Activated T-cell treated with anti-CD3 and anti-CD28 coated beads for 24 hours (primary cell): ENCODE measurements around the gene XRCC3.

Experiments used
- DNase-seq: peaks from one replicate; pipeline ENCODE4 v3.0.0-alpha.2; 2020; ENCODE audit warnings: low read depth

The XRCC3 gene

DNA sequence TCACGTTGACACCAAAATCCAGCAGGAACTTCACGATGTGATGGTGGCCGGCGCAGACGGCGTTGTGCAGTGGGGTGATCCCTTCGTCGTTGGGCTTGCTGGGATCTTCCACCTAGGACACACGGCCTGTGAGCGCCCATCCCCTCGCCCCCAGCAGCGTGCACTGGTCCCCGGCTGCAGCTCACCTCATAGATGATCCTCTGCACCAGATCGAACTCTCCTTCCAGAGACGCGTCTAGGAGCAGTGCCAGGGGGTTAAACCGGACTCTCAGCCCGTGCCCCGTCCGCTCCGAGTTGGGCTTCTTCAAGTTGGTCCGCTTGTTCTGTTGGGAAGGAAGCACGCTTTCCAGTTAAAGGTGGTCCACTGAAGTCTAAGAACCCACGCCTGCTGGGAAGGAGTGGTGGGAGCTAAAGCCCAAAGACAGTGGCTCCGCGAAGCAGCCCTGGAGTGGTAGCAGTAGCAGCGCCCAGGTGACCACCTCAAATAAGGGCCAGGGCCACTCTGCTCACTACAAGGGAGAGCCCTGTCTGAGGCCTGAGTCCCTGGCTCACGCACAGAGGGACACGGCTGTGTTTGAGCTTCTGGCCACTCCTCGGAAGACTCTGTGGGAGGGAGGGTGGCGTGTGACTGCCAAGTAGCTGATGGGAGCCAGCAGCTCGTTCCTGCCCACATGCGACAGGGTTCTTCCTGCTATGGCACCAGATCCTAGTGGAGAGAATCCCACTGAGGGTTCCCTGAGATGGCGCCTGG lies 23.6 kb upstream of the XRCC3 start:
- DNase-seq, result no peak

DNA sequence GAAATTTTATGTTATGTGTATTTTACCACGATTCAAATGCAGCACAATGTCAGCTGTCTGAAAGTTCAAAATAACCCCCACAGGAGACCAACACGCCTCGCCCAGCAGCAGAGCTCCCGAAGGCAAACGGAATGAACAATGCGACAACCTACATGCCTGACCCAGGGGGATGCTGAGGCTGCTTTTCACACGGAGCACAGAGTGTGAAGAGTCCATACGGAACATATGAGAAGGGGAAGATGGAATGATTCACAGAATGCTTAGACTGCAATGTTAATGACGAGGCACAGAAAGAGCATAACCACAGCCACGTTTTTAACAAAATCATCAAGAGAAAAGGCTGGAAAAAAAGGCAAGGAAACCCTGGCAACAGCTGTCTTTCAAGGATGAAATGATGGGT lies 22.9 kb upstream of the XRCC3 start:
- no peak for DNase-seq

DNA sequence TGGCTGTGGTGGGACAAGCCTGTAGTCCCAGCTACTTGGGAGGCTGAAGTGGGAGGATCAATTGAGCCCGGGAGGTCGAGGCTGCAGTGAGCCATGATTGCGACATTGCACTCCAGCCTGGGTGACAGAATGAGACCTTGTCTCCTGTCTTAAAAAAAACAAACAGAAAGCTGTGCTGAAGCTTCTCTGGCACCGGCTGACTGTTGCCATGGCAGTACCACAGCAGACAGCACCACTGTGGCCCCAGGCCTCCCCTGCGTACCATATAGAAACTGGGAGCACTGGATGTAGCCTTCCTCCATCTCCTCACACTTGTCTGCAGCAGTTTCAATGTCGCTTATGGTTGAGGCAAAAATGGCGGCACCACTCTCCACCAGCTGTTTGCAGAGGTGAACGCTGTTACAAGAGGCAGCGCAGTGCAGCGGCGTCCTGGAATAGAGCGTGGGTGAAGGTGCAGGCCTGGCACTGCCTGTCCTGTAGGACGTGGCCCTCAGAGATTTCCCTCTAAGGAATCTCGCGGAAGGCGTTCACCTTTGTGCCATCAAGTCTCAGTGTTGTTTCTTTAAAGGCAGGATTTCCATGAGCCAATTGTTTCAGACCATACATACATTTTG lies 22.3 kb upstream of the XRCC3 start:
- no peak for DNase-seq

DNA sequence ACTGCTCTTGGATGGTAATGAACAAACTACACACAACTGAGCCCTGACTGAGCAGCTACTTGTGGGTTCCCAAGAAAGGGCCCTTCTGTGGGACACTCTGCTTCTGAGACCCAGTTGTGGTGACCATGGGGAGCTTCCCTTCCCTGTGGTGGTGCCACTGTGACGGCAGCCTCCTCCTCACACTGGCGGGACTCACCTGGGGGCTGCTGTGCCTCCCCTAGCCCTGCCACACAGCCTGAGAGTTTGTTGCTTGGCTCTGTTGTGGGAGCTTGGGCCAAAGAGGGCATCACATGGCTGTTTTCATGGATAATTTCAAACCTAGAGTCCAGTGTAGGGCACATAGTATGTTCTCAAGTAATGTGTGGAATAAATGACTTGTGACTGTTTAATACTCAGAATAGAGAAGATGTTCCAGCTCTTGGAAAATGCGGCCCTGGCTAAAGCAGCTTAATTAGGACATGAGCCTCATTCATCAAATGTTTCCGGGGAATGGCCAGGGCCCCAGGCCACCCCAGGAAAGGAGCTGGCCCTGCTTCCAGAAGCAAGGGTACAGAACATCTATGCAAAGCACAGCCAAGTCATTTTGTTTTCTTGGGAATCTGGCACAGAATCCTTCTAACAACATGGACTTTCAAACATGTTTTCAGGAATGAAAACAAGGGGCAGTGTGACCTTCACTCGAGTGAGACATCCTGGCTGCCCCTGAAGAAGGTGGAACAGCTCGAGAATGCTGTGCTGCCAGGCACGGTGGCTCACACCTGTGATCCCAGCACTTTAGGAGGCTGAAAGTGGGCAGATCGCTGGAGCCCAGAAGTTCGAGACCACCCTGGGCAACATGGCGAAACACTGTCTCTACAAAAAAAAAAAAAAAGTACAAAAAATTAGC lies 21.5 kb upstream of the XRCC3 start:
- DNase-seq, result no peak

DNA sequence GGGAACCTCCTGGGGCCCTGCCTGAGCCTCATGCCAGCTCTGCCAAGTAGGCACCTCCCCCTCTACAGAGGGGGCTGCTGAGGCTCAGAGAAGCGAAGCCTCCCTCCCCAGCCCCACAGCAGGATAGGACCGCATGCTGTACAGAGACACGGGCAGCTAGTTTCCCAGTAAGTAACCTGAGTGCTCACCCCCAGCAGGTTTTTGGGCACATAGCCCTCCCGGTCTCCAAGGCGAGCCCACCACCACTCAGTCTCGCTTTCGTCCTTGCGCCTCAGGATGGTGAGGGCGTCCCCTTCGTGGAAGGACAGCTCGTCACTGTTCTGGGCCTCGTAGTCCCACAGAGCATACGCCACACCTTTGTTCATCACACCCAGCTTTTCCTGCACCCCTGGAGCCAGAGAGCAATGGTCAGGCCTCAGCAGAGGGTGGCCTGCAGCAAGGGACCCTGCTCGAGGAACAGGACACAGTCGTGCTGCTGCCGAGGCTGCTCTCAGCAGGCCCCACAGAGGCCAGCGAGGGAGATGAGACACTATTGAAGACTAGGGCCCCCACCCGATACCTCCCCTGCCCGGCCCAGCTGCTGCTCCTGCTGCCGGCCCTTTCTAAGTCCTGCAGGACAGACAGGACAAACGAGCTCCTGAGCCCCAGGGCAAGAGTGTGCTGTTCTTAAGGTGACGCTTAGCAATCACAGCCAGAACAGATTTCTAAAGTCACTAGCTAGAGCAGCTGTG lies 20.7 kb upstream of the XRCC3 start:
- no peak for DNase-seq

DNA sequence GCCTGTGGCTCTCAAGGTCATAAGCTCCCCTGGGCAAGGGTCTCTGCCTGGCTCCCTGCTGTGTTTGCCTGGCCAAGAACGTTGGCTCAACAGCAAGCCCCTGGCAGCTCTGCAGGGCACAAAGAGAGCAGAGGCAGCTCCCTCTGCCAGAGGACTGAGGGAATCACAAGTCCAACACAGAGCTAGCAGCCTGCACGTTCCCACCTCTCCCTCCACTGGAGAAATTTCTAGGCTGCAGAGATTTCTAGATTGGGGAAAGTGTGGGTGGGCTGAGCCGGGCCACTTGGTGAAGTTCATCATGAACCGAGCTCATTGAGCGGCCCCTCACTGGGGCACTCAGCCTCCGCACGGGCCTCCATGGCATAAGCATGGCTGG lies 20.2 kb upstream of the XRCC3 start:
- no peak for DNase-seq

DNA sequence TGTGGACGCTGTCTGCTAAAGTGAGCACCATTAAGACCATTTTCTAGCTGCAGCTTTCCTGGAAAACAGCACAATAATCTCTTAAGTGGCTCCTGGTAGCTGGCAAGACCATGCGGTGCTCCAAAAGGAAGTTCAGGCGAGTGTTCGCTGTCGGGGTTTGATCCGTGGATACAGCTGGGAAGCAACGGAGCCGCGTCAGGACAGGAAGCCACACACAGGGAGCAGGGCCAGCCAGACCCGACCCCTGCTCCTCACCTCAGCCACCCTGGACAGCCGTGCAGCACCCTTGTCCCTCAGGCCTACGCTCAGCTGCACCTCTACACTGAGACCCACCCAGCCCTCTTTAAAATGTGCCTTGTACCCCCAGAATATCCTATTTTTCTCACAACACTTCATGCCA lies 19.8 kb upstream of the XRCC3 start:
- no peak for DNase-seq

DNA sequence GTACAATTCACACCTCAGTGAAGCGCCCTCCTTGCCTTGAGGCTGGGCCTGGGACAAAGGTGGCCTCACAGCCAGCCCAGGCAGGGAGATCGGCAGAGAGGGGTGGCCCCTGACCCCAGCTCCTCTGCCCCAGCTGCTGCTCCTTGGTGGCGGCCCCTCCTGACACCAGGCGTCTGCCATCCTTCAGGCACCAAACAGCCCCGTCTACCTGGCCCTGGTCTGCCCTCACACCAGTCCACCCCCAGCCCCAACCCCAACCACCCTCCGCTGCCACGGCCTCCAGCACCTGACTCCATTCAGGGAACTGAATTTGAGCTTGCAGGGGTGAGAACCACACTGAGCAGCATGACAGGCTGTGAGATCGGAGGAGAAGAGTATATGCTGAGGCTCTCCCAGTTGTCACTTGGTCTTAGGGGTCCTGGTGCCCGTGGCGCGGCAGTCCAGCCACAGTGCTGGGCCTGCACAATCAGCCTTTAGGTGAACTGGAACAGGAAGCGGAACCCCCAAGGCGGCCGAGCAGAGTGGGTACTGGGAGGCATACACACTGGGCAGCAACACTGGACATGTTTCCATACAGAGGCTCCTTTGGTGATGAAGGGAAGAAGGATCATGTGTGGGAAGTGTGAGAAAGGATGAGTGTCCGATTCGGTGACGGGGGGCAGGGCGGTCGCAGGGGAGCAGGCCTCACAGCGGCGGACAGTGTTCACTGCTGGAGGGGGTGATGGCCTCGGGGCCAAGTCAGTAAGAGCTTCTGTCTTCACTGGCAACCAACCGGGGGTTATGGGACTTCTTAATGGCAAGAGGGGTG lies 19.0 kb upstream of the XRCC3 start:
- DNase-seq, result no peak

DNA sequence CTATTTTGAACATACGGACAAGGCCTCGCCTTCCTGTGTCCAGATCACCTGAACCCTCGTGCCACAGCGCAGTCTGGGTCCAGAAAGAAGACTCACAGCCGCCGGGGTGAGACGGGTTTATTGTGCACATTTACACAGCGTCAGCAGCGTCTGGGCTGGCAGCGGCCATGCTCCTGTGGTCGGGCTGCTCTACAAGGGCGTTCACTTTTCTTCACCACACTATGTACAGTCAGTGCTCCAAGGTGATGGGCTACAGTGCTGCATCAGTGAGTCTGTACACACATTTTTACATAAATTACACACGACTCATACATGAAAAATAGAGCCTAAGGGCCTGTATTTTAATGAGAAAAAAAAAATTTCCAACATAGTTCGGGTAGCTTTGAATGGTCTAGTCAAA lies 18.4 kb upstream of the XRCC3 start:
- DNase-seq, result no peak

DNA sequence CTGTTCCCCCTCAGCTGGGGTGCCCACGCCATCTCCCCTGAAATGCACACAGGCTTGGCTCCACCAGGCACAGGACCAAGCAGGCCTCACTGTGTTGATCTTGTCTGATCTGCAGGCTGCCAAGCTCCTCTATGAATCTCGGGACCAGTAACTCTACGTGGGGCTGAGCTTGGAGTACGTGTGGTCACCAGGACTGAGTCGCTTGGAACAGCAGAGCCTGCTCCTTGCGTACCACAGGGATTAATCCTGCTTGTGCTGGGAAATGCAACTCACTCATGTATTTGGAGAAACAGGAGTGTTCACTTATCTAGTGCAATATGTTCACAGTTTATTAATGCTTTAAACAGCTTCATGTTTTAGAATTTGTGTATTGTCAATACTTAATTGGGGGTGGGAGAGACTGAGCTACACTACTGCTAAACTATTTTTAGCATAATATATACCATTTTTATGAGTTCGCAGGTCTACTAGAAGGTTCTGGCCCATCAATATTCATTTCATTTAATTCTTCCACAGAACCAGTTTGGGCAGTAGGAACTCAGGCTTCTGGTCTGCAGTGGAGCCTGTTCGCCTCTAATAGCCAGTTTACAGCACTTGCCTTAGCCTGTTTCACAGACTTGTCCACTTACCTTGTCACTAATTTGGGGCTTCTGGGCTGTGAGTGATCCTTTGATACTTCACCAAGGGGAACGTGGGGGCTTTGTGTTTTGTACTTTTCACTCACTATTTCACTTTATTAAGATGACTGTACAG lies 17.8 kb upstream of the XRCC3 start:
- DNase-seq, result no peak

DNA sequence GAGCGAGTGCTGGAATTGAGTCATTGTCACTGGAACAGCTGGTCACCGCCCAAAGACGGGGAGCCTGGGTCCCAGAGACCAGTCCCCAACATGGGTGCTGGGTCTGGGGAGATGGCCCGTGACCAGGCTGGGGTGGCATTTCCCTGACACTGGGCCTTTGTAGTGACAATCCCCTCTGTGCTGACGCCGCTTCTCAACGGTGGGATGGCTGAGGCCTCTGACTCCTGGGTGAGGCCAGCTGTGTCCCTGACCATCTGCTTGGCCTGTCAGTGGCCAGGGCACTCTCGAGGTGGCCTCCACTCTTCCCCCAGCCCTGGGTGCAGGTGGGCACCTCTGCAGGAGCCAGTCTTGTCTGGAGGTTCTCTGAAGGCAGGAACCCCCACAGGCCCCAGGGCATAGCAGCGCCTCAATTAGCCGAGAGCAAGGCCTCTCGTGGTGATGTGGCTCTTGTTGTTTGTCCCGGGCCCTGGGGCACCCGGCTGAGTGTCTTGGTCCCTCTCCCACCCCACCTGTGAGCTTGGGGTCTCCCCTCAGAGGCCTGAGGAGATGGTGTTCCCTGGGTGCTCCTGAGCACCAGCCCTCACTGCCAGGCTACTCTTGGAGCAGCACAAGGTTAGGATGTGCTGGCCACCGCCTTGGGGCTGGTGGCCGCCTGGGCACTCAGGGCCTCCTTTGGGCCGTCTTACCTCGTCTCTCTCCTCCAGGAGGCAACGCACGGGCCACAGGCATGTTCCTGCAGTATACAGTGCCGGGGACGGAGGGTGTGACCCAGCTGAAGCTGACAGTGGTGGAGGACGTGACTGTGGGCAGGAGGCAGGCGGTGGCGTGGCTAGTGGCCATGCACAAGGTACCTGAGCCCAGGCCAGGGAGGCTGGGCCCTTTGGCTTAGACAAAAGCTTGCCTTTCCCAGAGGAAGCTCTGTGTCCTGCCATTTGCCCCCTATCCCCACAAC lies 16.9 kb upstream of the XRCC3 start:
- DNase-seq, result no peak

DNA sequence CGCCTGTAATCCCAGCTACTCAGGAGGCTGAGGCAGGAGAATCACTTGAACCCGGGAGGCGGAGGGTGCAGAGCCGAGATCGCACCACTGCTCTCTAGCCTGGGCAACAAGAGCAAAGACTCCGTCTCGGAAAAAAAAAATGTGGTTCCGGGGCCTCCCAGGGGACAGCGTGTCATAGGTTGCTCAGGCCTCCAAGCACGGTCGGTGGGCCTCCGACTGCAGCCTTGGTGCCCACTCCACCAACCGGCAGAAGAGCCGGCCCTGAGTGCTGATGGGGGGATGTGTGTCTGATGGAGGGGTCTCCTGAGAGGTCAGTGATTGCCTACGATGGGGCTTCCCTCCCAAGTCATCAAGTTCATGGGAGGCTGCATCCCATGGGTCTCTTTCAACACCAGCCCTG lies 16.2 kb upstream of the XRCC3 start:
- DNase-seq, result no peak

DNA sequence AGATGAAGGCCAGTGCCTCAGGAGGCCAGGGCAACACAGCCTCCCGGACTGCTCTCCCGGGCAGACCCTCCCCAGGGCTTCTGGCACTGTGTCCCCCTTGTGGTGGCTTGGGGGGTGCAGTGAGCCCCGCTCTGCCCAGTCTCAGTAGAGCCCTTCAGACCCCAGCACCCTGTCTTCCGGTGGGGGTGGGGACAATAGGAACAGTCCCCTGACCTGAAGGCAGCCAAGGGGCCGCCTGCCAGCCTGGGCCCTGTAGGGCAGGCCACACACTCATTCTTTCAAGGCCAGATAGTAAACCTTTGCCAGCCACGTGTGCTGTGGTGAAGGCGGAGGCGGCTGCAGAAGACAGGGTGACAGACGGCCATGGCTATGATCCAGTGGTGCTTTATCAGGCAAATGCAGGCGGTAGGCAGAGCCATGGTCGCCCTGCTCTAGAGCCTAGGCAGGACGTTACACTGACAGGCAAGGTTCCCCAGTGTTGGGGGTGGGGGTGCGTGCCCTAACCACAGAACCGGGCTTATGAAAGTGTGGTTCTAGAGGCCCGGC lies 15.3 kb upstream of the XRCC3 start:
- DNase-seq, result no peak

DNA sequence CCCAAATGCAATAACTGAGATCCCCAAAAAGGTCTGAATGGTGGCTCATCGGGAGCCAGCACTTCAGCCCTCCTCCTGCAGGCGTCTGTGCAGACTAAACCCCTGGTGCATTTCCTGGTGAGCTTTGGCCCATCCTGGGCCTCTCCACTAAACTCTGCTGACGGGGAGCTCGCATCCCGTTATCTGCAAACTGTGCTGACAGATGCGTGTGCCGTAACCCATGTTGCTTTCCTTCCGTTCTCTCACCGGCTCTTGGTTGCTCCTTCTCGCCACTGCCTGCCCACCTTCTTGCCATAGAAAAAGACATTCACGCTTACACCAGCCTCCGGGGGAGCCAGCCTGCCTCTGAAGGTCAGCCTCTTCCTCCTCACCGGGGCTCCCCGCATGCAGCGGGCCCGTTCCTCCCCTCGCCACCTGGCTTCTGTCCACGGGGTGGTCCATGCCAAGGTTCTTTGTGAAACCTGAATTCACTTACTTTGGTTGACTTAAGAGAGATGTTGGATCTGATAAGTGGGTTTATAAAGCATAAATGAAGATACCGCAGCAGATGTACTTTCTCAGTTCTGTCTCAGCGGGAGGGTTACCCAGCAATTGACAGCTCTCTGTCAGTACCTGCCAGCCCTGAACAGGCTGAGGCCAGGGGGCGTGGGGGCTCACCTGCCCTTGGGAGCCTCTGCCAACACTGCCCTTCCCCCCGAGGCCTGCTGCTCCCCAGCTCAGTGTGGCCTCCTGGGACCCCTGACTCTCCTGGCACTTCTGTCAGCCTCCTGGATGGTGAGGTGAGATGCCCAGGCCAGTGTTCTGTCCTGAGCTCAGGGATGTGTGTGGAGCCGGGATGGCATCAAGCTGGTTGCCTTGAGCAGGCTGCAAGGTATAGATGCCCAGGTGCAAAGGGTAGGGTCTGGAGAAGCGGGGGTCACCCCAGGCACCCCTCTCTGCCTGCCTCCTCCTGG lies 14.5 kb upstream of the XRCC3 start:
- no peak for DNase-seq

DNA sequence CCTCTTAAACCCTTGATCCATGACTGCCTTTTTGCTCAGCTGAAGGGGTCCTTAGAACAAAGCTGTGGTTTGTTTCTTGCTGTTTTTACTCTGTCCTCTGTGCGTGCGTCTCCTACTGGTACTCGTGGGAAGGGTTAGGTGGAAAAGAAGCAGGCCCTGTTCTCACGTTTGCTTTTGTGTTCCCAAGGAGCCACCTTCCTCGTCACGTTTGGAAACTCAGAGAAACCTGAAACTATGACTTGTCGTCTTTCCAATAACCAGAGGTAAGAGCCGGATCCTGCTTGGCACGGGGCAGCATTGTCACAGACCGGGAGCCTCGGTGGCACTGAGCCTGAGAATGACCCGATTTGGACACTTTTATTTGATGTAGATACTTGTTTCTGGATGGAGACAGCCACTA lies 13.5 kb upstream of the XRCC3 start:
- no peak for DNase-seq

DNA sequence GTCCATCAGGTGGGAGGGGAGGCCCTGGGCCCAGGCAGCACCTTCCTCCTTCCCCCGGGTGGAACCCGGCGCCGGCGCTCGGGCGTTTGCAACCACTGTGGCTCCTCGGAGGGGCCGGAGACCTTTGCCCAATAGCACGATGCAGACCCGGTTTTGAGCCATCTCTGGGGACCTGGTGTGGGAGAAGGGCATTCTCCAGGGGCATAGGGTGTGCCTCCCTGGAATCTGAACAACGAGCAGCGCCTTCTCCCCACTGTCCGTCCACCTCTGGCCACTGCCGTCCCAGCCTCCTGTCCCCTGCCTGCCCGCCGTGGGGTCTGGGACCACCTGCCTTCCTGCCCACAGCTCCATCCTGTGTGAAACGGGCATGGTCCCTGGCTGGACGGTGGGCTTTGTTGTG lies 12.9 kb upstream of the XRCC3 start:
- no peak for DNase-seq

DNA sequence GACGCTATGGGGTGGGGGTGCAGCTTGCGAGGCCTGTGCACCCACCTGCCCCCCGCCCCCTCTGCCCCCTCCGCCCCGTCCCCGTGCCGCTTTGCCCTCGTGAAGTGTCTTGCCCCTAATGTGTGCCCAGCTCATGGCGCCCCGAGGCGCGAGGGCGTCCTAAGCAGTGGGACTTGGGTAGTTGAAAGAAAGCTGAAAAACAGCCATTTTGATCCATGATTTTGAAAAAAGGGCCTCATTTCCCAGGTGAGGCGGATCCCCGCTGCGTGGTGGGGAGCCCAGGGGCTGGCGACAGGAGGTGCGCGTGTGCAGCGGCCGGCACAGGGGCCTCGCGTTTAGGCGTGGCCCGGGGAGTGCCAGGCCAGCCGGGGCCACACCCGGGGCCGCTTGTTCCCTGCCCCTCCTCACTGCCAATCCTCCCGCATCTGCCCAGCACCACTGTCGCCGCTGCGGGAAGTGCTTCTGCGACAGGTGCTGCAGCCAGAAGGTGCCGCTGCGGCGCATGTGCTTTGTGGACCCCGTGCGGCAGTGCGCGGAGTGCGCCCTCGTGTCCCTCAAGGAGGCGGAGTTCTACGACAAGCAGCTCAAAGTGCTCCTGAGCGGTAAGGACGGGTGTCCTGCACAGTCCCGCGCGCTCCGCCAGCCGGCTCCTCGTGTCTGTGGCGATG lies 12.2 kb upstream of the XRCC3 start:
- no peak for DNase-seq

DNA sequence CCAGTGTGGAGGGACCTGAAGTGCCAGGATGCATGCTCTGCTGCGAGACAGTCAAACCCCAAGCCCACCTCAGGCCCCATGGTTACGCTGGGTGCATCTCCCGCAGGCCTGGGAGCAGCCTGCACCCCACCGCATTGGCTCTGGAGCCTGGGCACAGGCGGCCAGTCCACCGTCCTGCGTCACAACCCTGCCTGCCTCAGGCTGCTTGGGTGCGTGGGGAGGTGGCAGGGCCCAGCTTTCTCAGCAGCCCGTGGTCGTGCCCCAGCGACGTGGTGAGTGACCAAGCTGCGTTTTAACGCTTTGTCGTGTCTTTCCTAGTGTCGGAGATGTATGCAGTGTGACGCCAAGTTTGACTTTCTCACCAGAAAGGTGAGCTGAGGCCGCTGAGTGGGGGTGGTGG lies 11.2 kb upstream of the XRCC3 start:
- DNase-seq, result no peak
